Gastroesophageal sphincter (tissue), 3 donors: ENCODE data around the gene CHST11.

Source experiments
- CTCF ChIP-seq, 4 experiments: fragments of 200-600 bp in 2 of 4; fragments of 450-650 bp in 2 of 4; sonication (generic) in 1 of 4; IDR thresholded peaks; one replicate each; pipeline ENCODE4 v1.5.1; 2017 to 2019; ENCODE audit warnings: antibody characterized with exemption in 4 of 4, mild to moderate bottlenecking in 2 of 4, moderate library complexity in 2 of 4
- EP300 ChIP-seq: sonication (generic); formaldehyde crosslinking; IDR thresholded peaks from one replicate; pipeline ENCODE4 v1.6.1; 2017; ENCODE audit warnings: antibody characterized with exemption, mild to moderate bottlenecking
- POLR2AphosphoS5 ChIP-seq: sonication (generic); formaldehyde crosslinking; IDR thresholded peaks from one replicate; pipeline ENCODE4 v1.6.1; 2017; ENCODE audit warnings: antibody characterized with exemption

GRCh38 chr12:104522985-104523722 lies 66.4 kb downstream of the CHST11 start:
- TF ChIP-seq CTCF (IDR thresholded peaks at IDR 0.05) (no peak), EP300 (no peak), POLR2AphosphoS5 (no peak)
